ENCODE measurements around the gene RBM47. TPM values are rescaled to one million over a fixed set of nuclear protein-coding genes. Genes with fewer than 3 reads are reported as not detected.

RBM47 gene
- total RNA-seq, 1 donor from 2014 or later: 108 TPM

GRCh38 chr4:40536032-40536431 lies 93.6 kb downstream of the RBM47 start:
- Histone ChIP-seq H3K36me3 (peaks cover 13% of the 10 kb centered on the region), H3K4me3 (no peak overlapping the region), H3K27me3 (ENCODE audit: low read depth) (no peaks in the 10 kb centered on the region), H3K4me1 (no peaks in the 10 kb centered on the region), H3K9me3 (no peaks in the 10 kb centered on the region), H3K27ac (no peak overlapping the region)
- no peak for ATAC-seq
- TF ChIP-seq, protein P1, sequence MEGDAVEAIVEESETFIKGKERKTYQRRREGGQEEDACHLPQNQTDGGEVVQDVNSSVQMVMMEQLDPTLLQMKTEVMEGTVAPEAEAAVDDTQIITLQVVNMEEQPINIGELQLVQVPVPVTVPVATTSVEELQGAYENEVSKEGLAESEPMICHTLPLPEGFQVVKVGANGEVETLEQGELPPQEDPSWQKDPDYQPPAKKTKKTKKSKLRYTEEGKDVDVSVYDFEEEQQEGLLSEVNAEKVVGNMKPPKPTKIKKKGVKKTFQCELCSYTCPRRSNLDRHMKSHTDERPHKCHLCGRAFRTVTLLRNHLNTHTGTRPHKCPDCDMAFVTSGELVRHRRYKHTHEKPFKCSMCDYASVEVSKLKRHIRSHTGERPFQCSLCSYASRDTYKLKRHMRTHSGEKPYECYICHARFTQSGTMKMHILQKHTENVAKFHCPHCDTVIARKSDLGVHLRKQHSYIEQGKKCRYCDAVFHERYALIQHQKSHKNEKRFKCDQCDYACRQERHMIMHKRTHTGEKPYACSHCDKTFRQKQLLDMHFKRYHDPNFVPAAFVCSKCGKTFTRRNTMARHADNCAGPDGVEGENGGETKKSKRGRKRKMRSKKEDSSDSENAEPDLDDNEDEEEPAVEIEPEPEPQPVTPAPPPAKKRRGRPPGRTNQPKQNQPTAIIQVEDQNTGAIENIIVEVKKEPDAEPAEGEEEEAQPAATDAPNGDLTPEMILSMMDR (IDR thresholded peaks at IDR 0.05): no peak
- intact Hi-C loops (cut with DNase I): no loop called here
- DNase-seq: no peak

GRCh38 chr4:40531636-40532023 lies 98.0 kb downstream of the RBM47 start:
- Histone ChIP-seq H3K4me1 (no peaks in the 10 kb centered on the region), H3K9me3 (no peaks in the 10 kb centered on the region), H3K27me3 (ENCODE audit: low read depth) (no peaks in the 10 kb centered on the region), H3K4me3 (no peak overlapping the region), H3K27ac (no peak overlapping the region), H3K36me3 (no peaks in the 10 kb centered on the region)
- TF ChIP-seq, protein P1 (IDR thresholded peaks at IDR 0.05): no peak
- ATAC-seq (no peak), DNase-seq (no peak)
- intact Hi-C loops (cut with DNase I): no loop called here

- no peak for ATAC-seq
Observed at GRCh38 chr4:40530961-40531635, 98.6 kb downstream of the RBM47 start.

DNA sequence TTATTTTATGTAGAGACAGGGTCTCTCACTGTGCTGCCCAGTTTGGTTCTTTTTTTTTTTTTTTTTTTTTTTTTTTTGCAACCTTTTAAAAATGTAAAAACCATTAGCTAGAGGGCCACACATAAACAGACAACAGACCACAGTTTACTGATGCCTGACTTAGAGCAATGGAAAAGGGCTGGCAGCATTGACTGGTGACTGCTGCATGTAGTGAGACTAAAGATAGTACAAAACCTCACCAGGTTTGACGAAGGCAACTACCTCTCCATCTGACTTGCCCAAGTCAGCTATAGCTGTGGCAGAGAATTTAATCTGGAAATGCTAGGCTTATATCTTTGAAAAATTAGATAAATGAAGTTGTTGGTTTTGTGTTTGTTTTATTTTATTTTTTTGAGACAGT lies 102.9 kb downstream of the RBM47 start:
- DNase-seq (no peak), ATAC-seq (no peak)
- Histone ChIP-seq H3K27ac (no peak overlapping the region), H3K9me3 (no peaks in the 10 kb centered on the region), H3K27me3 (ENCODE audit: low read depth) (no peaks in the 10 kb centered on the region), H3K4me1 (peaks cover 12% of the 10 kb centered on the region), H3K36me3 (no peaks in the 10 kb centered on the region), H3K4me3 (no peak overlapping the region)
- intact Hi-C loops (cut with DNase I): no loop called here
- TF ChIP-seq, protein P1 (IDR thresholded peaks at IDR 0.05): no peak

More at GRCh38 chr4:40530961-40531635, 98.6 kb downstream of the RBM47 start:
- intact Hi-C loops (cut with DNase I): no loop called here
- Histone ChIP-seq H3K4me3 (no peak overlapping the region), H3K4me1 (no peaks in the 10 kb centered on the region), H3K9me3 (no peaks in the 10 kb centered on the region), H3K36me3 (no peaks in the 10 kb centered on the region), H3K27ac (no peak overlapping the region), H3K27me3 (ENCODE audit: low read depth) (no peaks in the 10 kb centered on the region)
- TF ChIP-seq, protein P1 (IDR thresholded peaks at IDR 0.05): no peak
- no peak for DNase-seq

- peak; percentile 66 to 85 for ATAC-seq
Observed at GRCh38 chr4:40525752-40526598, 103.7 kb downstream of the RBM47 start.

More at GRCh38 chr4:40525752-40526598, 103.7 kb downstream of the RBM47 start:
- no peak for DNase-seq
- TF ChIP-seq, protein P1 (IDR thresholded peaks at IDR 0.05): no peak
- peak overlapping the region; percentile 61 for H3K27ac ChIP-seq
- intact Hi-C loops (cut with DNase I): no loop called here
- no peaks in the 10 kb centered on the region for H3K27me3 ChIP-seq (ENCODE audit: low read depth)
- H3K4me3 ChIP-seq: no peak overlapping the region
- H3K36me3 ChIP-seq: no peaks in the 10 kb centered on the region
- H3K9me3 ChIP-seq: no peaks in the 10 kb centered on the region
- peaks cover 12% of the 10 kb centered on the region for H3K4me1 ChIP-seq

All from lower lobe of right lung (tissue), 2 donors.